HG03066 (cell line): ENCODE measurements around the gene ENOPH1.

ENCODE experiments used
- ATAC-seq: cut with Tn5 transposase; IDR thresholded peaks from one replicate; pipeline ENCODE4 v1.9.1; 2021; ENCODE audit warnings: low read depth; ENCODE audit not compliant: unreplicated experiment

Gene ENOPH1

DNA sequence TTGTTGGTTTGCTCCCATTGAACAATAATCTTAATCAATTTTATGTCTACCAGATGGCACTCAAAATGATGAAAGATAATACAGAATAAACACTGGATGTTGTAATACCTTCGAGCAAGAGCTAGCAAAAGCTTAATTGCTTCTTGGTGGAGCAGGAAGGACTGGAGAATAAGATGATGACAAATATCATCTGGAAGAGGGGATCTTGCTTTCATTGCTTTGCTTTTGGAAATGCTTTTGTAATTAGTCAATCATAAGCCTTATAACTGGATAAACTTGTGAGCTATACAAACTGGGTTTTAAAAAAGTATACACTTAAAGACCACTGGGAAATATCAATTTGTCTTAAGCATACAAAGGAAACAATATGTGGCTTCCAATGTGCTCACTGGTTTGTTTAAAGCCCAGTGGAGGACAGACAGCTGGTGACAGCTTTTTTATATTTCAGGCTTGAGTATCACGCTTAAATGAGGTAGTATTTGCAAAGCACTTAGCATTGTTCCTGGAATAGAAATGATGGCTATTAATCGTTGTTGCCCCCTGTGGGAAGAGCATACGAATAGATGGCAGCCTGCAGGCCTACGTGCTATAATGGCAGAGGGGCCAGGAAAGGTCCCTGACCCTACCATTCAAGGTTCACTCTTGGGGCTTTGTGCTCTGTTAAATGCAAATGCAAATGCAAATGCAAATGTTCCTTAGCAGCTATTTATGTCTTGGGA lies 70.2 kb downstream of the ENOPH1 start:
- no peak for ATAC-seq

DNA sequence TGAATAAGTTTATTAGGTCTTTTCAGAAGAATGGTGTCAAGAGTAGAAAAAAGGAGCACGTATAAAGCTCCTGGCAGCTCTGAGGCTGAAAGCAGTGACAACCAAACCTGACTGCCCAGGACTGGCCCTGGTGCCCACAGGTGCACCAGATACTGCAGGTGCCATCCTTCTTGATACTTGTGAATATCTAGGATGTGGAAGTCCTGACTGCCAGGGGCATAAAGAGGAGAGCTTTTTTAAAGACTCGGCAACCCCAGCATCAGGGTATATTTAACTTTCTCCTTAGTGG lies 70.7 kb downstream of the ENOPH1 start:
- no peak for ATAC-seq

DNA sequence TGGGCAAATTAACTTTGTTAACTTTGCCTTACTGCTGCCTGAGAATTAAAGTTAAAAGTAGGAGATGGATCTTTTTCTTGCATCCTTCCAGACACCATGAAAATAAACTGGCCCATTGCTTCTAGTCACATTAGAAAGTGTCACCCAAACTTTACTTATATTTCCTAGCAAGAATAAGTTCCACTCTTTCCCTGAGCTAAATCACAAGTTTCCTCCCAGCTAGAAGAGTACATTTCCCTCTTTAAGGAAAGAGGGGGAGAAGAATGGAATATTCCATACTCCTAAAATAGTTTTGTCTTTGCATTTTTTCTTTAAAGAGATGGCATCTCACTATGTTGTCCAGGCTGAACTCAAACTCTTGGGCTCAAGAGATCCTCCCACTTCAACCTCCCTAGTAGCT lies 77.6 kb downstream of the ENOPH1 start:
- ATAC-seq = no peak

DNA sequence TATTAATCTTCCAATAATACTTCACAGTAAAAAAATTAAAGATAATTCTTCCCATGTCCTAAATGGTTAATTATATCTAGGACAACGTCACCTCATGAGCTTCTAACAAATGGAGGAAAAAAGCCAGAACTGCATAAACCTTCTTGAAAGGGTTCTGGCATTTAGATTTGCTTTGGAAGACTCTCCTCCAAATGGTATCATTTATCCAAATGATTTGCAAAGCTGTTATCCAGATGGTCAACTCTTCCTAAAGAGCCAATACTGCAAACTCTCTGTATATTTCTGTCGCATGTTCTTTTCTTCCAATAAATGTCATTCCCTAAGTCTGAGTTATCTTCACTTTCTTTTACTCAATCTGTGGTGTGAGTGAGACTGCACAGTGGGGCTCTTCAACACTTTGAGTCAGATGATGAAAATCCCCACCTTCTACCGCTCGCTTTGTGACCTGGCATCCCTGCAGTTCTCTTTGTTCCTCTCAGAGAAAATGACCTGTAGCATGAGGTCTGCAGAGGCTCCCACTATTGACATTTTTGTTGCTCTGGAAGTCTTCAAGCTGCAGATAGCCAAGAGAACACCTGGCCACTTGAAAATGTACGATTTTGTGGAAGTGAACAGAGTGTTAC lies 78.5 kb downstream of the ENOPH1 start:
- ATAC-seq = no peak

DNA sequence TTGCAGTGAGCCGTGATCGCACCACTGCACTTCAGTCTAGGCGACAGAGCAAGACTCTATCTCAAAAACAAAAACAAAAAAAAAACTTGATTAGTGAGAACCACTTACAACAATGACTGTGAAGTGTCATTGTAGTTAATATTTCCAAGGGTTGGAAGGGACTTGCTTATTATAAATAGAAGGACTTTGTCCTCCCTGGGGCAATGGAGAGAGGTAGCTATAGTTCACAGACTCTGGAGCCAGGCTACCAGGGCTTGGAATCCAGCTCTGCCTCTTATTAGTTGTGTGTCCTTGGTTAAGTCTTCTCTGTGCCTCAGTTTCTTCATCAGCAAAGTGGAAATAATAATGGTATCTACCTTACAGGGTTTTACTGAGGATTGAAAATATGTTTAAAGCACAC lies 79.8 kb downstream of the ENOPH1 start:
- ATAC-seq = no peak
